AG09309 (cell line): Measurements from ENCODE around the gene POLD2.

Experiments used
- DNase-seq: peaks from one replicate; pipeline ENCODE4 v3.0.0-alpha.2; 2010; ENCODE audit warnings: low read depth
- H3K4me3 ChIP-seq: 2 replicates; pipeline ENCODE4 v1.5.1; 2011; ENCODE audit warnings: mild to moderate bottlenecking, low read depth, low read length, moderate library complexity; ENCODE audit not compliant: control insufficient read depth
- TF ChIP-seq, protein P1 (sequence below): IDR thresholded peaks from 2 replicates; pipeline ENCODE4 v1.5.1; 2011; ENCODE audit warnings: mild to moderate bottlenecking, low read depth, low read length, inconsistent platforms; ENCODE audit not compliant: insufficient read depth, control insufficient read depth; ENCODE audit errors: missing control alignments

The POLD2 gene

DNA sequence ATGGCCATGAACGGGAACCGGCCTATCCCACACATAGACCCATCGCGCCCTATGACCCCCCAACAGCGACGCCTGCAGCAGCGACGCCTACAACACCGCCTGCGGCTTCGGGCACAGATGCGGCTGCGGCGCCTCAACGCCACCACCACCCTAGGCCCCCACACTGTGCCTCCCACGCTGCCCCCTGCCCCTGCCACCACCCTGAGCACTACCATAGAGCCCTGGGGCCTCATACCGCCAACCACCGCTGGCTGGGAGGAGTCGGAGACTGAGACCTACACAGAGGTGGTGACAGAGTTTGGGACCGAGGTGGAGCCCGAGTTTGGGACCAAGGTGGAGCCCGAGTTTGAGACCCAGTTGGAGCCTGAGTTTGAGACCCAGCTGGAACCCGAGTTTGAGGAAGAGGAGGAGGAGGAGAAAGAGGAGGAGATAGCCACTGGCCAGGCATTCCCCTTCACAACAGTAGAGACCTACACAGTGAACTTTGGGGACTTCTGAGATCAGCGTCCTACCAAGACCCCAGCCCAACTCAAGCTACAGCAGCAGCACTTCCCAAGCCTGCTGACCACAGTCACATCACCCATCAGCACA, 9.5 kb downstream of the POLD2 start:
- TF ChIP-seq, protein P1, sequence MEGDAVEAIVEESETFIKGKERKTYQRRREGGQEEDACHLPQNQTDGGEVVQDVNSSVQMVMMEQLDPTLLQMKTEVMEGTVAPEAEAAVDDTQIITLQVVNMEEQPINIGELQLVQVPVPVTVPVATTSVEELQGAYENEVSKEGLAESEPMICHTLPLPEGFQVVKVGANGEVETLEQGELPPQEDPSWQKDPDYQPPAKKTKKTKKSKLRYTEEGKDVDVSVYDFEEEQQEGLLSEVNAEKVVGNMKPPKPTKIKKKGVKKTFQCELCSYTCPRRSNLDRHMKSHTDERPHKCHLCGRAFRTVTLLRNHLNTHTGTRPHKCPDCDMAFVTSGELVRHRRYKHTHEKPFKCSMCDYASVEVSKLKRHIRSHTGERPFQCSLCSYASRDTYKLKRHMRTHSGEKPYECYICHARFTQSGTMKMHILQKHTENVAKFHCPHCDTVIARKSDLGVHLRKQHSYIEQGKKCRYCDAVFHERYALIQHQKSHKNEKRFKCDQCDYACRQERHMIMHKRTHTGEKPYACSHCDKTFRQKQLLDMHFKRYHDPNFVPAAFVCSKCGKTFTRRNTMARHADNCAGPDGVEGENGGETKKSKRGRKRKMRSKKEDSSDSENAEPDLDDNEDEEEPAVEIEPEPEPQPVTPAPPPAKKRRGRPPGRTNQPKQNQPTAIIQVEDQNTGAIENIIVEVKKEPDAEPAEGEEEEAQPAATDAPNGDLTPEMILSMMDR: no peak
- DNase-seq: no peak
- H3K4me3 ChIP-seq: no peak overlapping the region

- H3K4me3 ChIP-seq: no peak overlapping the region
- no peak for DNase-seq
- TF ChIP-seq, protein P1: no peak
Measured at GRCh38 chr7:44112997-44113763, 10.2 kb downstream of the POLD2 start.

GRCh38 chr7:44112231-44112996, 10.9 kb downstream of the POLD2 start:
- DNase-seq: no peak
- TF ChIP-seq, protein P1: no peak
- H3K4me3 ChIP-seq: no peak overlapping the region

GRCh38 chr7:44111761-44112160, 11.6 kb downstream of the POLD2 start:
- DNase-seq: no peak
- TF ChIP-seq, protein P1: no peak
- H3K4me3 ChIP-seq: no peak overlapping the region

GRCh38 chr7:44110719-44111635, 12.4 kb downstream of the POLD2 start:
- DNase-seq: no peak
- TF ChIP-seq, protein P1: no peak
- H3K4me3 ChIP-seq: no peak overlapping the region

GRCh38 chr7:44109991-44110390, 13.4 kb downstream of the POLD2 start:
- DNase-seq: no peak
- no peak overlapping the region for H3K4me3 ChIP-seq
- TF ChIP-seq, protein P1: no peak
